ENCODE results near the gene NALCN. TPM values are rescaled to one million over a fixed set of nuclear protein-coding genes. Genes with fewer than 3 reads are reported as not detected.

Gene NALCN
- polyA plus RNA-seq, 3 donors: not detected

DNA sequence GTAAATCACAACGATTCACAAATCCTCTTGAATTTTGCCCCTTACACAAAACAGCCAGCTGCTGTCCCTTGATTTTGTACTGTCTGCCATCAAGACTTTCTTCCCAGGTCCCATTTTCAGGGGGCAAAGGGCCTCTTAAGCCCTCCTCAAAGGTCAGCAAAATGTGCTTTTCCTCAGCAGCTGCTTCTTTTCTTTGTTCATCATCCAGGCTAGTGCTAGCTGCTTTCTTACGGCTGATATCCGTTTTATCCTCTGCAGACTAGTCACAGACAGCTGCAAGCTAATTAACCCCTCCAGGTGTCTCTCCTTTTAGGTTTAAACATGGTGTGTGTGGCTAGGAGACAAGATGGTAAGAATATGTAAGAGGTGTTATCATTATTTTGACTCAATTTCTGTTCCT is 90.9 kb downstream of the NALCN start:
- no peak overlapping the region for H3K27ac Mint-ChIP-seq
- peaks cover 0 to 2% (median 2%) of the 10 kb centered on the region in 3 donors for H3K27me3 Mint-ChIP-seq (ENCODE audit: low read depth in 3 of 3)
- H3K4me2 ChIP-seq (replicated peaks; ENCODE audit: extremely low read depth, low read length, poor library complexity, severe bottlenecking): no peak overlapping the region
- H3K4me3 Mint-ChIP-seq: no peak overlapping the region
- no peak overlapping the region for H3K27ac ChIP-seq (ENCODE audit: low read depth in 1 of 2, low read length in 2 of 2)
- no peaks in the 10 kb centered on the region for H3K4me1 ChIP-seq (ENCODE audit: control insufficient read depth in 1 of 2, insufficient read depth in 2 of 2, low read length in 2 of 2)
- no peak for TF ChIP-seq CTCF (IDR thresholded peaks at IDR 0.05)
- DNase-seq: no peak
- no peak overlapping the region for H2AFZ ChIP-seq (ENCODE audit: insufficient read depth, low read depth, low read length, poor library complexity, severe bottlenecking)
- H3K4me3 ChIP-seq (replicated peaks in 1 of 3; ENCODE audit: low read depth in 2 of 3, low read length in 3 of 3): no peak overlapping the region
- H3K9me3 Mint-ChIP-seq: peaks cover 0 to 2% (median 0%) of the 10 kb centered on the region in 7 donors
- H4K20me1 ChIP-seq (ENCODE audit: insufficient read depth, low read length): no peaks in the 10 kb centered on the region
- H3K79me2 ChIP-seq (ENCODE audit: insufficient read depth, low read length): no peaks in the 10 kb centered on the region
- no peaks in the 10 kb centered on the region for H3K27me3 ChIP-seq (ENCODE audit: control insufficient read depth in 2 of 2, insufficient read depth in 2 of 2, low read length in 2 of 2)
- H3K4me1 Mint-ChIP-seq: no peaks in the 10 kb centered on the region
- WGBS (ENCODE audit: insufficient coverage): no CpG with 5 or more reads among the region's 3 CpGs
- no peaks in the 10 kb centered on the region for H3K9me3 ChIP-seq (replicated peaks in 1 of 2; ENCODE audit: control insufficient read depth in 1 of 2, insufficient read depth in 1 of 2, low read length in 2 of 2)
- intact Hi-C loops (cut with micrococcal nuclease): no loop called here
- H3K36me3 ChIP-seq (replicated peaks in 1 of 2; ENCODE audit: control insufficient read depth in 1 of 2, insufficient read depth in 2 of 2, low read length in 2 of 2): no peaks in the 10 kb centered on the region
- no peak overlapping the region for H3K9ac ChIP-seq (ENCODE audit: insufficient read depth, low read length, poor library complexity, severe bottlenecking)
- no peaks in the 10 kb centered on the region for H3K36me3 Mint-ChIP-seq

- Histone ChIP-seq H3K79me2 (ENCODE audit: insufficient read depth, low read length) (no peaks in the 10 kb centered on the region), H3K36me3 (replicated peaks in 1 of 2; ENCODE audit: control insufficient read depth in 1 of 2, insufficient read depth in 2 of 2, low read length in 2 of 2) (no peaks in the 10 kb centered on the region), H3K27ac (ENCODE audit: low read depth in 1 of 2, low read length in 2 of 2) (no peak overlapping the region), H3K4me3 (replicated peaks in 1 of 3; ENCODE audit: low read depth in 2 of 3, low read length in 3 of 3) (no peak overlapping the region), H3K4me2 (replicated peaks; ENCODE audit: extremely low read depth, low read length, poor library complexity, severe bottlenecking) (no peak overlapping the region), H3K9ac (ENCODE audit: insufficient read depth, low read length, poor library complexity, severe bottlenecking) (no peak overlapping the region), H4K20me1 (ENCODE audit: insufficient read depth, low read length) (no peaks in the 10 kb centered on the region), H2AFZ (ENCODE audit: insufficient read depth, low read depth, low read length, poor library complexity, severe bottlenecking) (no peak overlapping the region), H3K9me3 (replicated peaks in 1 of 2; ENCODE audit: control insufficient read depth in 1 of 2, insufficient read depth in 1 of 2, low read length in 2 of 2) (no peaks in the 10 kb centered on the region), H3K4me1 (ENCODE audit: control insufficient read depth in 1 of 2, insufficient read depth in 2 of 2, low read length in 2 of 2) (no peaks in the 10 kb centered on the region), H3K27me3 (ENCODE audit: control insufficient read depth in 2 of 2, insufficient read depth in 2 of 2, low read length in 2 of 2) (no peaks in the 10 kb centered on the region)
- DNase-seq: no peak
- Mint-ChIP-seq H3K4me1 (no peaks in the 10 kb centered on the region), H3K36me3 (no peaks in the 10 kb centered on the region), H3K27ac (no peak overlapping the region), H3K9me3 (peaks cover 0 to 6% (median 0%) of the 10 kb centered on the region in 7 donors), H3K27me3 (ENCODE audit: low read depth in 3 of 3) (peaks cover 0 to 2% (median 2%) of the 10 kb centered on the region in 3 donors), H3K4me3 (no peak overlapping the region)
- intact Hi-C loops (cut with micrococcal nuclease): no loop called here
- no peak for TF ChIP-seq CTCF (IDR thresholded peaks at IDR 0.05)
Observed at GRCh38 chr13:101323601-101324000, 92.7 kb downstream of the NALCN start.

Data from CD14-positive monocyte (primary cell).